Islet precursor cell (in vitro differentiated cells): ENCODE measurements around the gene GH2.
"Not testable (repeated sequence)": the region's sequence is repeated elsewhere in the genome, so short reads cannot be mapped to it uniquely, and the experiment has no call there.

Experiments
- DNase-seq: peaks from one replicate; pipeline ENCODE4 v3.0.0-alpha.2; 2018

Gene GH2

DNA sequence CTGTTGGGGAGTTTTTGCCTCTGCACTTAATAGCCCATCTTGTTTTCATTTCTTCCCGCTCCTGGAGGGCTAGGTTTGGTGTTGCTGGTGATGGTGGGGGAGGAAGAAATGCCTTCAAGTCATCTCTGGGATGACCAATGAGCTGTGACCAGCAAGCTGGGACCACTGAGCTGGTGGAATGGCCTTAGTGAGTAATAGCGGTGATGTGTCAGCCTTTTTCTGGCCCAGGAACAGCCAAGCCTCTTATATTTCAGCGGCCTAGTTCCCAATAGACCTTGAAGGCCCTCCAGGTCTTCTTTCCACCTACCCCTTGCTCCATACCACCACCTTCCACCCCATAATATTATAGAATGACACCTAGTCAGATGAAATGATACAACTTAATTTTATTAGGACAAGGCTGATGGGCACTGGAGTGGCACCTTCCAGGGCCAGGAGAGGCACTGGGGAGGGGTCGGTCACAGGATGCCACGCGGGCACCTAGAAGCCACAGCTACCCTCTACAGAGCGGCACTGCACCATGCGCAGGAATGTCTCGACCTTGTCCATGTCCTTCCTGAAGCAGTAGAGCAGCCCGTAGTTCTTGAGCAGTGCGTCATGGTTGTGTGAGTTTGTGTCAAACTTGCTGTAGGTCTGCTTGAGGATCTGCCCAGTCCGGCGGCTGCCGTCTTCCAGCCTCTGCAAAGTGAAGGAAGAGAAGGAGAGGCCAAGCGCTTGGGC is 9.9 kb downstream of the GH2 start:
- not testable (repeated sequence) for DNase-seq

DNA sequence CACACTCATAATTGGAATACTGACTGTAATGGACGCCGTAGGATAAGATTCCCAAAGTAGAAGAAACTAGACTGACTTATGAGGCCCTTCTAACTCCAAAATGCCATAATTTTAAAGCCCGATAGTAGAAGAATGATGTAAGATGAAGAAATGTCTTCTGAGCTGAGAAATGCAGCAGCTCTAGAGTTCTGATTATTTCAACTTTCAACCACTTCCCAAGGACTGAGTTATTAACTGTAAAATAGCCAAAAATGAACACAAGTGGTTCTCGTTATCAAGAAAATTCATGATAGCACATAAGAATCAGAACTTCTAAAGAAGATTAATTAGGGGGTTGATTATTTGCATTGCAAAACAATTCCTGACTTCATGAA is 11.5 kb downstream of the GH2 start:
- DNase-seq = not testable (repeated sequence)

DNA sequence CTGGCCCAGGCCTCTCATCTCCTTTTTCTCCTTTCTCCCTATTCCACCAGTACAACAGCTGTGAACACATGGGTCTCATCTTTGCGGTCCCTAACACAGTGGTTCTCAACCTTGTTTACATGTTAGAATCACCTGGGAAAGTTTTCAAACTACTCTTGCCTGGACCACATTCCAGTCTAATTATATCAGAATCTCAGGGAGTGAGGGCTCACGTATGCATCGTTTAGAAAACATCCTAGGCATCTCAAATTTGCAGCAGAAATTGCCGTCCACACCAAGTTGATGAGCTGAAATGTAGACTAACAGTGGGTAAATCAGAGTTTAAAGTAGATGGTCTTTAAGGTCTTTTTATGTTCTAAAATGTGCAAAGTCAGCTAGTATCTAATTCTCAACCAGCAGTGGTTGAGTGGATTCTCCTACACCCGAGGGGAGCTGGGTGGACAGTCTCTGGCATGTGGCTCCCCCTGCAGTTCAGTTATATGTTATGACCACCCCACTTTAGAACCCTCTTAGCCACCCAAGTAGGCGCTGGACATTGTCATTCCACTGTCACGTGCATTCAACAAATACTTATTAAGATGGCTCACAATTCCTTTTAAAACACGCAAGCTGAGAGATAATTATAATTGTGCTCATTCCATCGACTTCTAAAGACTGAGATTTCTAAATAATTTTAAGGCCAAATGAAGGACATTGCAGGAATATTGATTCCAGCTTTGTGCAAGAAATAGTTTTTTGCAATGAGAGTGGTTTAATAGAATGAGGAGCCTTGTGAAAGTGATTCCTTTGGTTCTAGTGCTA is 12.1 kb downstream of the GH2 start:
- peak; percentile 82 for DNase-seq

DNA sequence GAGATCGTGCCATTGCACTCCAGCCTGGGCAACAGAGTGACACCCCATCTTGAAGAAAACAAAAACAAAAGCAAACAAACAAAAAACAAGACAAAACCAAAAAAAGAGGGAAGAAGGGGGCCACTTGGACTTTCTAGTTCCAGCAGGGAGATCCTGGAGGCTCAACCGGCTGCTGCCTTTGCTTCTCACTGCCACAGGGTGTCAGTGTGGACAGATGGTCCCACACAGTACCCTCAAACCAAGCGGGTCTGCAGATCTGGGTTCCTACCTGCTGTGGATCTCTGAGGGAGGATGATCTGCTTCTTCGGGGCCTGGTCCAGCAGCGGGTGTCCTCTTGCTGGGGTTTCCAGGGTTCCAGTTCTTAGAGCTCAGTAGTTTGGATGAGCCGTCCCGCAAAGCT is 15.1 kb downstream of the GH2 start:
- DNase-seq = peak; percentile 66

DNA sequence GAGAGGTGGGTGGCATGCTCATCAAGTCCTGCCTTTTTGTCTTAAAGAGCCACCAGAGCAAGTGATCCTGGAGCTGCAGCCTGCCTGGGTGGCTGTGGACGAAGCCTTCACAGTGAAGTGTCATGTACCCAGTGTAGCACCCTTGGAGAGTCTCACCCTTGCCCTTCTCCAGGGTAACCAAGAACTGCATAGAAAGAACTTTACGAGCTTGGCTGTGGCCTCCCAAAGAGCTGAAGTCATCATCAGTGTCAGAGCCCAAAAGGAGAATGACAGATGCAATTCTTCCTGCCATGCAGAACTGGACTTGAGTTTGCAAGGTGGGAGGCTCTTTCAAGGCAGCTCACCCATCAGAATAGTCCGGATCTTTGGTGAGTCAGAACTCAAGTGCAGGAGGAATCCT is 22.5 kb downstream of the GH2 start:
- DNase-seq = no peak

DNA sequence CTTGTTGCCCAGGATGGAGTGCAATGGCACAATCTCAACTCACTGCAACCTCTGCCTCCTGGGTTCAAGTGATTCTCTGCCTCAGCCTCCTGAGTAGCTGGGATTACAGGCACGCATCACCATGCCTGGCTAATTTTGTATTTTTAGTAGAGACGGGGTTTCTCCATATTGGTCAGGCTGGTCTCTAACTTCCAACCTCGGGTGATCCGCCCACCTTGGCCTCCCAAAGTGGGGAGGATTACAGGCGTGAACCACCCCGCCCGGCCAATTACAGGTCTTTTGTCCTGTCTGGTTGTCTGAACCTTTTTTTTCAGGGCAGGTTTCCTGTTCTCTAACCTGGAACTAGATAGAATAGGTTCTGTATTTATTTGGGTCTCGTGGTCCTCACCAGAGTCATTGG is 25.3 kb downstream of the GH2 start:
- DNase-seq = not testable (repeated sequence)

DNA sequence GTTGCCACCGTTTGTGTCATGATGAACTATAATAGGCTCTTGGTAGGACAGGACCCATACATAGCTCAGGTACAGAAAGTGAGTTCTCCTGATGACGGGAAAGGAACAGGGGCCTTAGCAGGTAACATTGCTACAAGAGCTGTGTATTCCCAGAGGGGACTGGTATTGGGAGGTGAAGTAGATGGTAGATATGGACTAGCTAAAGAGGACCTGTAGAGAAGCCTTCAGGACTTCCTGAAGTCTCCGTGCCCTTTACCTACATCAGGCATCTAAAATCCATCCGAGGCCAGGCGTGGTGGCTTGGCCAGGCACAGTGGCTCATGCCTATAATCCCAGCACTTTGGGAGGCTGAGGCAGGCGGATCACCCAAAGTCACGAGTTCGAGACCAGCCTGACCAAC is 26.6 kb downstream of the GH2 start:
- no peak for DNase-seq

DNA sequence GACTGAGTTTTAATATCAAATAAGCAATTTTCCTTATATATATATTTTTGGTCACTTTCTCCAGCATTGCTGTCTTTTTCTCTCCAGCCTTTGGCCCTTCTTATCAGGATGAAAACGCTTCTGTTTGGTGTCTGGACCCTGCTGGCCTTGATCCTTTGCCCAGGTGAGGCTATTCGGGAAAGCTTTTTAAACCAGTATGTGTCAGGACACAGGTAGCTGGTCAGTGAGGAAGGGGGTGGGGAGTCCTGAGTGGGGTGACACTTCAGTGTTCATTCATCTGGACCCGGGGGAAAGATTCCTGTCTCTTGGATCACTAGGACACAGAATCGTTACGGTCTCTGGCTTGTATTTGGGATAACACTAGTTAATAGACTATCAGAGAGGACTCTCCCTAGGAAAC is 27.0 kb downstream of the GH2 start:
- no peak for DNase-seq

DNA sequence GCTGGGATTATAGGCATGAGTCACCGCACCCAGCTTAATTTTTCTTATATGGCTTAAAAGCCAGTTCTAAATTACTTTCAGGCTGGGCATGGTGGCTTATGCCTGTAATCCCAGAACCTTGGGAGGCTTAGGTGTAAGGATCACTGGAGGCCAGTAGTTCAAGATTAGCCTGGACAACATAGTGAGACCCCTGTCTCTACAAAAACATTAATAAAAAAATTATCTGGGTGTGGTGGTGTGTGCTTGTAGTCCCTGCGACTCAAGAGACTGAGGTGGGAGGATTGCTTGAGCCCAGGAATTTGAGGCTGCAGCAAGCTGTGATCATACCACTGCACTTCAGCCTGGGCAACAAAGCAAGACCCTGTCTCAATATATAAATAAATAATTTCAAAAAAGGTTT is 28.5 kb downstream of the GH2 start:
- DNase-seq = no peak

DNA sequence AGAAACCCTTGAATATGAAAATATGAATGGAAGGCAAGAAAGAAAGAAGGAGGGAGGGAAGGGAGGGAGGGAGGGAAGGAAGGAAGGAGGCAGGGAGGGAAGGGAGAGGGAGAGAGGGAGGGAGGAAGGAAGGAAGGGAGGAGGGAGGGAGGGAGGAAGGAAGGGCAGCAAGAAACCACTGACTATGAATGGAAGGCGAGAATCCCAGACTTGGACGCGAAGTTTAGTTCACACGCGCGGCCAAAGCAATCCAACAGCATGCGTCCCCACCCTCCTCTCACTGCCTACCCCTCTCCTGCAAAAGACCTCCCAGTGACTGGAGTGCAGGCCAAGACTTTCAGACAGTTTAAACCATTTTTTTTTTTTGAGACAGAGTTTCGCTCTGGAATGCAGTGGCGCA is 31.3 kb downstream of the GH2 start:
- no peak for DNase-seq

DNA sequence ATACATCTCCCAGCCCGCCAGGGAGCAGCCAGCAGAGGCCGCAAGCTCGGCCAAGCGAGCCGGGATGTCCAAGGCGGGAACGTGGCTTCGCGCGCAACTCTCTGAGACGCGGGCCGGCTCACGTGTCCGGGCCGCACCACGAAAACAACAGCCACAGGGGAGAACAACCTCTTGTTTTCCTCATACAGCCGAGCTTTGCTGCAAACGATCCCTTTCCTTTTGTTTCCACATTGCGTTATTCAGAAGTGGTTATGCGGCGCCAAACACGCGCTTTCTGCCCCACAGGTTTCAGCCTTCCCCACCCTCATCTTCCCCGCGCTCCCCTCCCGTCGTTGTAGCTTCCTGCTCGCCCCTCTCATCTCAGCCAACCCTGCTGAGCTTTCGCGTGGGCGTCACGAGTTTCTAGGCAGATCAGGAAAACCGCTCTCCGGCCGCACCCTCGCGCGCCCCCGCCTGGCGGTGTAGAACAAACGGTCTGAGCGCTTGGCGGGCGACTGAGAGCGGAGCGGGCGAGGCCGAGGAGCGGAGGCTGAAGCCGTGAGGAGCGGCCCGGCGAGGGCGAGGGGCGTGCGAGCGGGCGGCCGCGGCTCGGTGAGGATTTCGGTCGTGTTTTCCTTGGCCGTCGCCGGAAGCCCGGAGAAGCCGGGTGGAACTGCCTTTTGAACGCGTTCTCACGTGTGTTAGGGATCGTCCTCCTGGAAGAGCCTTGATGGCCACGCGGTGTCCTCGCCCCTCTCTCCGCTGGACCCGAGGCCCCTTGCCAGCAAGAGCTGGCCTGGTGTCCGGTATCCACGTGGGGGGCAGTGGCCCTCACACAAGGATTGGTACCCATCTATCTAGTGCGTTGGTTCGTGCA is 32.7 kb downstream of the GH2 start:
- DNase-seq = peak; percentile 98

DNA sequence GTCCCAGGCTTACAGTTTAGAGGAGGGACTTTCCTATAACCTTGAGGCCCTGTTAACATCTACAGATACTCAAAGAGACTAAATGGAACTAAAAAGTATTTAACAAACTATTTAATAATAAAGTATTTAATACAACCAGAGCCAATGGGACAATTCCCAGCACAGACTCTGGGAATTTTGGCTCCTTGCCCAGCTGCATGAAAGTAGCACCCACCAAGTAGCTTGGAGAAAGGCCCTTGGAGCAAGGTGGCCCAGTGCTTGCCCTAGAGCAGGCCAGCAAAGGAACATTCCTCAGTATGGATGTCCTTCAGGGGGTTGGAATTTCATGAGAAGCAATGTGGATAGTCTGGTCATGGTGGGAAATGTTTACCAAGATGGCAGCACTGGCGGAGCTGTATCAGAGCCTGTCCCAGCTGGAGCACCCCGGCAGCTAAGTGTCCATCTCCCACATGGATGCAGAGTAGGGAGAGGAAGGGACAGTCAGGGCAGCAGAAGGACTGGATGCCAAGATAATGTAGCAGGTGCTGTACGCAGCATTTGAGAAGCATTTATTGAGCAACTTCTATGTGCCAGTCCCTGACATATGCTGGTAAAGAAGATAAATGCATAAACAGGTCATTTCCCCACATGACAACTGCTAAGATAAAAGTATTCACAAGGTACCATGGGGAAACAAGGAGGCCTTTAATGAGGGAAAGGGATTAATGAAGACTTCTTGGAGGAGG is 34.1 kb downstream of the GH2 start:
- DNase-seq = no peak

DNA sequence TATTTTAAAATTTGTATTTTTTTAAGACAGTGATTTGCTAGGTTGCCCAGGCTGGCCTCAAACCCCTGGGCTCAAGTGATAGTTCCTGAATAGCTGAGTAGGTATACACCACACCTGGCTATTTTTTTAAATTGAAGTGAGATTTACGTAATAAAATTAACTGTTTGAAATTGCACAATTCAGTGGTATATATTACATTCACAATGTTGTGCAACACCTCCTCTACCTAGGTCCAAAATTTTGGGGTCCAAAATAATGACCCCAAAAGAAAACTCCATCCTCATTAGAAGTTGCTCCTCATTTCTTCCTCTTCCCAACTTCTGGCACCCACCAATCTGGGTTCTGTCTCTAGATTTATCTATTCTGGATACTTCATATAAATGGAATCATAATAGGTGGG is 36.2 kb downstream of the GH2 start:
- DNase-seq = no peak

DNA sequence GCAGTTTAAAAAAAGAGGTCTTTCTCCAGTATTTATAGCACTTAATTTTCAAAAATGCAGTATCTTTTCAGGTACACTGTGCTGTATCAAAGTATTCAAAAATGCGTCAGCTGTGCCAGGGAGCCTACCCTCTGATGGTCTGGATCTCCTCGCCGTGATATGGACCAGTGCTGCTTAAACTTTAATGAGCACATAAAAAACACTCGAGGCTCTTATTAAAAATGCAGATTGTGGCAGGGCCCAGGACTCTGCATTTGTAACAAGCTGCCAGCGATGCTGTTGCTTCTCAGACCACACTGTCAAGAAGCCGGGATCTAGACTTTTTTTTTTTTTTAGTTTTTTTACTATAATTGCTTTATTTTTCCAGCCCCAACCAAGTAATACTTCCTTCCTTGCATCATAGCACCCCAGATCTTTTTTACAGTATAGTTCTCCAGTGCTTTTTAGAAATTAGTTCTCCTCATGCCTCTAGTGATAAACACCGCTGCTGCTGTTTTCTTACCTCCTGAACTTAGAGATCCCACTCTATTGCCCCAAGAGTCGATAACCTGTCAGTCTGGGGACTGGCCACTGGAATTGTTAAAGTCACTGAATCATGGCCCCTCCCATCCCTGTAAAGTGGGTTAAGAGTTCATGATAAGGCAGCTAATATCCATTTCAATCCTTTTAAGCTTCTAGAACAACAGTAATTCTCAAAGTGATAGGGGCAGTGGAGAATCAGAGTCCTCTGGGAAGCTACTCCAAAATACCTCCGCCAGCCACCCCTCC is 37.6 kb downstream of the GH2 start:
- no peak for DNase-seq

DNA sequence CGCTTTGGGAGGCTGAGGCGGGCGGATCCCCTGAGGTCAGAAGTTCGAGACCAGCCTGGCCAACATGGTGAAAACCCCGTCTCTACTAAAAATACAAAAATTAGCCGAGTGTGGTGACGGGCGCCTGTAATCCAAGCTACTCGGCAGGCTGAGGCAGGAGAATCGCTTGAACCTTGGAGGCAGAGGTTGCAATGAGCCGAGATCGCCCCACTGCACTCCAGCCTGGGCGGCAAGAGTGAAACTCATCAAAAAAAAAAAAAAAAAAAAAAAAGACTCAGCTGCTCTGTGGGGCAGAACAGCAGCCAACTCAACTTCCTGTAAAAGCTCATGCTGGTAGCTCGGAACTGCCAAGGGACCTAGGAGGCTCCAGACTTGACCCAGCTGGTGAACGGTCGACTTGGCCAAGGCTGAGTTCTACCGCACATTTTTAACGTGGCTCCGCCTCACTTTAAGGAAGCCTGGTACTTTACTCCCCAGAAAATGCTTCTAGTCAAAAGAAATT is 38.3 kb downstream of the GH2 start:
- DNase-seq = not testable (repeated sequence)

DNA sequence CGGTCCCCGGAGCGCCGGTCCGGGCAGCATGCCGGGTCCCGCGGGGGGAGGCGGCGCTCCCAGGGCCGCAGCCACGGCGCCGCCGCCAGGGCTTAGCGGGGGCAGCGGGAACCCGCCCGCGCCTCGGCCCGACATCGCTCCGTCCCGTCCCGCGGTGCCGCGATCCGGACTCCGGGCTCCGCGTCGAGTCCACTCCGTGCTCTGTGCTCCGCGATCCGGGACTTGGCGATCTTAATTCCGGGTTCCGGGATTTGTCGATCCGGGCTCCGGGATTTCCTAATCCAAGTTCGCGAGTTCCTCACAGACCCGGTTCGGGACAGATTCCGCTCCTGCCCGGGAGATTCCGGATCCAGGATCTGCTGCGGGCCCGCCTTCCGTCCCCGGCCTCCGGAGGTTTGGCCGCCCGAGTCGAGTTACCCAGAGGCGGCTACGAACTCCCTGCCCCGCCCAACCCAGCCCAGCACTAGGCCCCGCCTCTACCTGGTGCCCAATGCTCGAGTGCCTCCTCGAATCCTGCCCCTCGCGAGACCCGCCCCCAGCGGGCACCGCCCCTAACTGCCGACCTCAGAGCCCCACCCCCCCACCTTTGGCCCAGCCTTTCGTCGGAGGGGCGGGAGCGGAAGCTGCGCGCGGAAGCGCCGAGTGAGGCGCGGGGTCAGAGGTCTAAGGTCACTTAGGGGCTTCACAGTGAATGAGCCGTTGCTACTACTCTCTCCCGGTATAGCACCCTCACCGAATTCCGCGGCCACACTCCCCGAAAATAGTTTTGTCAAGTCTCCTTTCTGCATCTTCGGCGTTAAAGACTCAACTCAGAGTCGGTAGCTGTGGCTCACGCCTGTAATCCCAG is 39.0 kb downstream of the GH2 start, which contains the start of gene SMARCD2:
TSS of gene SMARCD2 (minus strand) at position 146 of the 847 bp plus-strand sequence. CDS start at position 135, 11 bp downstream.
- peak; percentile 100 for DNase-seq

DNA sequence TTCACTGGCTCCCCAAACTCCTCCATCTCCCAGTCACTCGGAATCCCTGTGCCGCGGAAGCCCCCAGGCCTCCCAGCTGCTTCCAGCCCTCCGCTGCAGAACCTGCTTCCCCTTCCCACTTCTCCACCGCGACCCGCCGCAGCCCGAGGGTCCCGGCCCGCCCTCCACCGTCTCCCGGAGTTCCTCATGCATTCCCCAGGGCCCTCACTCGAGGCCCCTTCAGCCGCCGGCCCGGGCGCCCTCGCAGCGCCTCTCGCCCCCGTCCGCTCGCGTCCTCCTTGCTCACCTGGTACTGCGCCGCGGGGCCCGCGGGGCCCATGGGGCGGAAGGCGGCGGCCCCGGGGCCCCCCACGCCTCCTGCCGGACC is 39.6 kb downstream of the GH2 start:
- peak; percentile 80 for DNase-seq

DNA sequence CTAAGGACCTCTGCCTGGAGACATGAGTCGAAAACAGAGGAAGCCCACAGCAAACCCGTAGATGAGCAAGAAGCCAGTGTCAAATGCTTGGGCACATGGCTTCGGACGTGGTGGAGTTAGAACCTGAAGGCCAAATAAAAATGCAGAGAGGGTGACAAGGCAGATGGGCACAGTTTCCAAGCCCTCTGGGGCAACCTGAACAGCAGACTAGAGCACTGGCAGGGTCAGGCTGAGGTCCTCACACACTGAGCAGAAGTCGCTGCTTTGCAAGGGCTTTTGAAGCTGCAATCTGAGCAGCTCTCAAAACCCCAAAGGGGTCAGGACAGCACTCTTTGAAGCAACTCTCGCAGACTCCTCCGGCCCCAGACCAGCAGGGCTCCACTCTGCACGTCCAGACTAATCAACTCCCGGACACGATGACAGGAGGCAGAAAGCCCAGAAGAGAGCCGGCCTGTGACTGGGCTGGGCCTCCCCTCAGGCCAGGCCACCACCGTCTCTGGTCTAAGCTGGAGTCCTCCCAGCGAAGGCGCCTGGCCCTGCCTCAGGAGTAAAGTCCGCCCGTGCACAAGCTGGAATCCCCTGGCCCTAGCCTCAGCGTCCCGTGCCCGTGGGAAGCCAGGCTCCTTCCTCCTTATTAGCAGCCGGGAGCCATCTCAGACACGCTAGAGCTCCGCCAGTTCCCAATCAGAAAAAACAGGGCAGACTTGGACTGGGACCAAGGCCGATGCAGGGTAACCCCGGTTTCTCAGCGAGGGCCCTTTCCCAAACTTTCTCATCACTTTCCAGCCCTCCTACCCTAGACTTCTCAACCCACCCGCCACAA is 40.2 kb downstream of the GH2 start:
- DNase-seq = peak; percentile 88

DNA sequence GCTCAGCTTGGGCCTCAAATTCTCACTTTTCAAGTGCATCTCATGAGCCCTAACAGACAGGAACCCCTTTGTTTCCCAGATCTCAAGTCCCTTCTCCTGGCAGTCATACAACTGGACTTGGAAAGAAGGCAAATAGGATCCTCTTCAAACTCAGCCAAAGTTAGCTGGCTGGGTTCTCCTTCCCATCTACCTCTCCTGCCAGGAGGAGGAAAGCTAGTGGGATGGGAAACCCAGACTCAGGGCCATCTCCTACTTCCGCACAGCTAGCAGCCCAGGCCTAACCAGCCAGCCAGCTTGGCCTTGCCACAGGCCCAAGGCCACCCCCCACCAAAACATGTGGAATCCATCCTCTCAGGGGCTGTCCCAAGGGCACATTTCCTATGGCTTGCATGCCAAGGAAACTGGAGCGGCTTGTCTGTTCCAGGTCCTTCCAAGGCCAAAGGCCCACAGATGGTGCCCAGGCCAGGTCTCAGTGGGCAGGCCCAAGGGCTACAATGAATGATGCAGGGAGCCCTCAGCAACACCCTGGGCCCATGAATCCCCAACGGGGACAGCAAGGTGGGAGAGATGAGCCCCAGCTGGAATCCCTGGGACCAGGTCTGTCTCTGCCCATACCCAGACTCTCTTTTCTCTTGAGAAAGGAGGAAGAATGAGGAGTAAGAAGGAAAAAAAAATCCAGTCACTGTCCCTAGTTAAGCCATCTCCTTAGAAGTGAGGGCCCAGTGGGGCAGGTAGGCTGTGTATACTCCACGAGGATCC is 41.0 kb downstream of the GH2 start:
- no peak for DNase-seq
